ENCODE results near the gene GCFC2.

DNA sequence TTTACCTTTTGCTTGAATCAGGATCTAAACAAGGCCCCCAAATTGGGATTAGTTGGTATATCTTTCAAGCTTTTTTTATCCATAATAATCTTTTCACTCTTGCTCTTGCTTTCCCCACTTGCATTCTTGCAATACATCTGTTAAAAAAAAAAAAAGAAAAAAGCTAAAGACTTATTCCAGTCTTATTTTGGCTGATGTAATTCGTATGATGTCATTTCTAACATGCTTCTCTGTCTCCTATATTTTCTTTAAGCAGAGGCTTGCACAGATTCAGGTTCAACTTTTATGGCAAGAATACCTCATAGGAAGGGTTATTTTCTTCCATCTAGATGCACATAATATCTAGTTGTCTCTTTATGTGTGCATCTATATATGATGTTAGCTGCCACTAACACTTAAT is 9.8 kb upstream of the GCFC2 start:
- no peak for TF ChIP-seq TAF9B (IDR thresholded peaks at IDR 0.05; ENCODE audit: partially characterized antibody)
- TF ChIP-seq, protein P1, sequence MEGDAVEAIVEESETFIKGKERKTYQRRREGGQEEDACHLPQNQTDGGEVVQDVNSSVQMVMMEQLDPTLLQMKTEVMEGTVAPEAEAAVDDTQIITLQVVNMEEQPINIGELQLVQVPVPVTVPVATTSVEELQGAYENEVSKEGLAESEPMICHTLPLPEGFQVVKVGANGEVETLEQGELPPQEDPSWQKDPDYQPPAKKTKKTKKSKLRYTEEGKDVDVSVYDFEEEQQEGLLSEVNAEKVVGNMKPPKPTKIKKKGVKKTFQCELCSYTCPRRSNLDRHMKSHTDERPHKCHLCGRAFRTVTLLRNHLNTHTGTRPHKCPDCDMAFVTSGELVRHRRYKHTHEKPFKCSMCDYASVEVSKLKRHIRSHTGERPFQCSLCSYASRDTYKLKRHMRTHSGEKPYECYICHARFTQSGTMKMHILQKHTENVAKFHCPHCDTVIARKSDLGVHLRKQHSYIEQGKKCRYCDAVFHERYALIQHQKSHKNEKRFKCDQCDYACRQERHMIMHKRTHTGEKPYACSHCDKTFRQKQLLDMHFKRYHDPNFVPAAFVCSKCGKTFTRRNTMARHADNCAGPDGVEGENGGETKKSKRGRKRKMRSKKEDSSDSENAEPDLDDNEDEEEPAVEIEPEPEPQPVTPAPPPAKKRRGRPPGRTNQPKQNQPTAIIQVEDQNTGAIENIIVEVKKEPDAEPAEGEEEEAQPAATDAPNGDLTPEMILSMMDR (IDR thresholded peaks at IDR 0.05 in 2 of 3, conservative IDR thresholded peaks at IDR 0.05 in 1 of 3; ENCODE audit: insufficient read depth in 2 of 3, low read depth in 1 of 3, low read length in 3 of 3) = no peak
- no peak for TF ChIP-seq TAF1 (IDR thresholded peaks at IDR 0.05; ENCODE audit: control insufficient read depth, extremely low read depth, insufficient read depth, low read length, severe bottlenecking)
- TF ChIP-seq, protein P2, sequence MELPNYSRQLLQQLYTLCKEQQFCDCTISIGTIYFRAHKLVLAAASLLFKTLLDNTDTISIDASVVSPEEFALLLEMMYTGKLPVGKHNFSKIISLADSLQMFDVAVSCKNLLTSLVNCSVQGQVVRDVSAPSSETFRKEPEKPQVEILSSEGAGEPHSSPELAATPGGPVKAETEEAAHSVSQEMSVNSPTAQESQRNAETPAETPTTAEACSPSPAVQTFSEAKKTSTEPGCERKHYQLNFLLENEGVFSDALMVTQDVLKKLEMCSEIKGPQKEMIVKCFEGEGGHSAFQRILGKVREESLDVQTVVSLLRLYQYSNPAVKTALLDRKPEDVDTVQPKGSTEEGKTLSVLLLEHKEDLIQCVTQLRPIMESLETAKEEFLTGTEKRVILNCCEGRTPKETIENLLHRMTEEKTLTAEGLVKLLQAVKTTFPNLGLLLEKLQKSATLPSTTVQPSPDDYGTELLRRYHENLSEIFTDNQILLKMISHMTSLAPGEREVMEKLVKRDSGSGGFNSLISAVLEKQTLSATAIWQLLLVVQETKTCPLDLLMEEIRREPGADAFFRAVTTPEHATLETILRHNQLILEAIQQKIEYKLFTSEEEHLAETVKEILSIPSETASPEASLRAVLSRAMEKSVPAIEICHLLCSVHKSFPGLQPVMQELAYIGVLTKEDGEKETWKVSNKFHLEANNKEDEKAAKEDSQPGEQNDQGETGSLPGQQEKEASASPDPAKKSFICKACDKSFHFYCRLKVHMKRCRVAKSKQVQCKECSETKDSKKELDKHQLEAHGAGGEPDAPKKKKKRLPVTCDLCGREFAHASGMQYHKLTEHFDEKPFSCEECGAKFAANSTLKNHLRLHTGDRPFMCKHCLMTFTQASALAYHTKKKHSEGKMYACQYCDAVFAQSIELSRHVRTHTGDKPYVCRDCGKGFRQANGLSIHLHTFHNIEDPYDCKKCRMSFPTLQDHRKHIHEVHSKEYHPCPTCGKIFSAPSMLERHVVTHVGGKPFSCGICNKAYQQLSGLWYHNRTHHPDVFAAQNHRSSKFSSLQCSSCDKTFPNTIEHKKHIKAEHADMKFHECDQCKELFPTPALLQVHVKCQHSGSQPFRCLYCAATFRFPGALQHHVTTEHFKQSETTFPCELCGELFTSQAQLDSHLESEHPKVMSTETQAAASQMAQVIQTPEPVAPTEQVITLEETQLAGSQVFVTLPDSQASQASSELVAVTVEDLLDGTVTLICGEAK (IDR thresholded peaks at IDR 0.05) = no peak
- TF ChIP-seq, protein P2 (CRISPR knock-in tag; IDR thresholded peaks at IDR 0.05) = no peak
- no peak for TF ChIP-seq NRF1 (conservative IDR thresholded peaks at IDR 0.05 in 1 of 2, IDR thresholded peaks at IDR 0.05 in 1 of 2)
- TF ChIP-seq, protein P3, sequence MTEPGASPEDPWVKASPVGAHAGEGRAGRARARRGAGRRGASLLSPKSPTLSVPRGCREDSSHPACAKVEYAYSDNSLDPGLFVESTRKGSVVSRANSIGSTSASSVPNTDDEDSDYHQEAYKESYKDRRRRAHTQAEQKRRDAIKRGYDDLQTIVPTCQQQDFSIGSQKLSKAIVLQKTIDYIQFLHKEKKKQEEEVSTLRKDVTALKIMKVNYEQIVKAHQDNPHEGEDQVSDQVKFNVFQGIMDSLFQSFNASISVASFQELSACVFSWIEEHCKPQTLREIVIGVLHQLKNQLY (CRISPR knock-in tag; conservative IDR thresholded peaks at IDR 0.05) = no peak
- no peak for TF ChIP-seq MAFG (tag; conservative IDR thresholded peaks at IDR 0.05)
- no peak for TF ChIP-seq ZEB2 (IDR thresholded peaks at IDR 0.05)
- no peak for TF ChIP-seq NR2F6 (CRISPR knock-in tag; IDR thresholded peaks at IDR 0.05)
- no peak for TF ChIP-seq HNRNPLL (IDR thresholded peaks at IDR 0.05; ENCODE audit: low read depth, low read length, poor library complexity, severe bottlenecking)
- no peak for TF ChIP-seq EZH2 (IDR thresholded peaks at IDR 0.05; ENCODE audit: borderline replicate concordance, low read depth, low read length)
- no peak for TF ChIP-seq ZZZ3 (IDR thresholded peaks at IDR 0.05)
- no peak for TF ChIP-seq SRSF9 (IDR thresholded peaks at IDR 0.05; ENCODE audit: borderline replicate concordance, low read depth, low read length)
- TF ChIP-seq, protein P4, sequence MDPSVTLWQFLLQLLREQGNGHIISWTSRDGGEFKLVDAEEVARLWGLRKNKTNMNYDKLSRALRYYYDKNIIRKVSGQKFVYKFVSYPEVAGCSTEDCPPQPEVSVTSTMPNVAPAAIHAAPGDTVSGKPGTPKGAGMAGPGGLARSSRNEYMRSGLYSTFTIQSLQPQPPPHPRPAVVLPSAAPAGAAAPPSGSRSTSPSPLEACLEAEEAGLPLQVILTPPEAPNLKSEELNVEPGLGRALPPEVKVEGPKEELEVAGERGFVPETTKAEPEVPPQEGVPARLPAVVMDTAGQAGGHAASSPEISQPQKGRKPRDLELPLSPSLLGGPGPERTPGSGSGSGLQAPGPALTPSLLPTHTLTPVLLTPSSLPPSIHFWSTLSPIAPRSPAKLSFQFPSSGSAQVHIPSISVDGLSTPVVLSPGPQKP (CRISPR knock-in tag; IDR thresholded peaks at IDR 0.05) = no peak

Data from K562 (cell line).